ENCODE data around the gene BCL2L14. TPM values are rescaled to one million over a fixed set of nuclear protein-coding genes. Genes with fewer than 3 reads are reported as not detected.
"Not testable (repeated sequence)": the region's sequence is repeated elsewhere in the genome, so short reads cannot be mapped to it uniquely, and the experiment has no call there.

Gene BCL2L14
- total RNA-seq, 1 donor from 2014 or later: 0.64 TPM

DNA sequence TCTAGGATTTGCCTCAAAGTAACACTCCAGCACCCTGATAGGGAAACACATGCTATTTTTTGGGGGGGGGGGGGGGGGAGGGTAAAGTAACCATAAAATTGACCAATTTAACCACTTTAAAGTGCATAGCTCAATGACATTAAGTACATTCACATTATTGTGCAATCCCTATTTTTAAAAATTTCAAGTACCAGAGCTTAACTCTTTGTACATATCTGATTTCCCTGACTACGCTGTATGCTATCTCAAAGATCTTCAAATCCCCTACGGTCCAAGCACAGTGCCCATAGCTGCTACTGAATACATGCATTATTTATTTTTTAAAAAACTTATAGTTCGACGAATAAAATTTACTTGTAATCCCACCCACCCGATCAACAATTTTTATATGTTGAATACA lies 63.0 kb downstream of the BCL2L14 start:
- no peak overlapping the region for H3K27ac Mint-ChIP-seq (ENCODE audit: unreplicated experiment)
- TF ChIP-seq, protein P1, sequence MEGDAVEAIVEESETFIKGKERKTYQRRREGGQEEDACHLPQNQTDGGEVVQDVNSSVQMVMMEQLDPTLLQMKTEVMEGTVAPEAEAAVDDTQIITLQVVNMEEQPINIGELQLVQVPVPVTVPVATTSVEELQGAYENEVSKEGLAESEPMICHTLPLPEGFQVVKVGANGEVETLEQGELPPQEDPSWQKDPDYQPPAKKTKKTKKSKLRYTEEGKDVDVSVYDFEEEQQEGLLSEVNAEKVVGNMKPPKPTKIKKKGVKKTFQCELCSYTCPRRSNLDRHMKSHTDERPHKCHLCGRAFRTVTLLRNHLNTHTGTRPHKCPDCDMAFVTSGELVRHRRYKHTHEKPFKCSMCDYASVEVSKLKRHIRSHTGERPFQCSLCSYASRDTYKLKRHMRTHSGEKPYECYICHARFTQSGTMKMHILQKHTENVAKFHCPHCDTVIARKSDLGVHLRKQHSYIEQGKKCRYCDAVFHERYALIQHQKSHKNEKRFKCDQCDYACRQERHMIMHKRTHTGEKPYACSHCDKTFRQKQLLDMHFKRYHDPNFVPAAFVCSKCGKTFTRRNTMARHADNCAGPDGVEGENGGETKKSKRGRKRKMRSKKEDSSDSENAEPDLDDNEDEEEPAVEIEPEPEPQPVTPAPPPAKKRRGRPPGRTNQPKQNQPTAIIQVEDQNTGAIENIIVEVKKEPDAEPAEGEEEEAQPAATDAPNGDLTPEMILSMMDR (IDR thresholded peaks at IDR 0.05; ENCODE audit: unreplicated experiment): no peak
- peaks cover 20% of the 10 kb centered on the region for H3K4me1 Mint-ChIP-seq (ENCODE audit: unreplicated experiment)
- no peak overlapping the region for H3K4me3 Mint-ChIP-seq (ENCODE audit: unreplicated experiment)
- no peak for DNase-seq (ENCODE audit: low spot score)
- H3K27me3 Mint-ChIP-seq (ENCODE audit: unreplicated experiment): peaks cover 4% of the 10 kb centered on the region
- peaks cover 34% of the 10 kb centered on the region for H3K36me3 Mint-ChIP-seq (ENCODE audit: low read depth, unreplicated experiment)
- H3K9me3 Mint-ChIP-seq (ENCODE audit: unreplicated experiment): no peaks in the 10 kb centered on the region

- peaks cover 27% of the 10 kb centered on the region for H3K36me3 Mint-ChIP-seq (ENCODE audit: low read depth, unreplicated experiment)
- H3K4me1 Mint-ChIP-seq (ENCODE audit: unreplicated experiment): peaks cover 50% of the 10 kb centered on the region
- TF ChIP-seq, protein P1 (IDR thresholded peaks at IDR 0.05; ENCODE audit: unreplicated experiment): no peak
These were observed 67.7 kb downstream of the BCL2L14 start for GRCh38 chr12:12138203-12139154.

DNA sequence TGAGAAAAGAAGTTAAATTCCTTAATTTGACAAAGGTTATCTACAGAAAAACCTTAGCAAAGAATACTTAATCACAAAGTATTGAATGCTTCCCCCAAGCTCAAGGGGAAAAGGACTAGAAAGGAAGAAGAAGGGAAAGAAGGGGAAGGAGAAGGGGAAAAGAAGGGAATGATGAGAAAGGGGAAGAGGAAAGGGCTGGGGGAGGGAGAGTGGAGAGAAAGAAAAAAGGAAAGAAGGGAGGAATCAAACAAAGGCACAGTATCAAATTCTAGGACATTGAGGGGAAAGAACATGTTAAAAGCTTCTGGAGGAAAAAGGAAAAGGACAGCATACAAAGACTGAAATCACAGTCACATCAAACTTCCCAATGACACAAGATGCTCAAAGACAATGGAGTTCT lies 70.3 kb downstream of the BCL2L14 start:
- TF ChIP-seq, protein P1 (IDR thresholded peaks at IDR 0.05; ENCODE audit: unreplicated experiment): no peak
- Mint-ChIP-seq H3K4me3 (ENCODE audit: unreplicated experiment) (no peak overlapping the region), H3K36me3 (ENCODE audit: low read depth, unreplicated experiment) (peaks cover 24% of the 10 kb centered on the region), H3K9me3 (ENCODE audit: unreplicated experiment) (no peaks in the 10 kb centered on the region), H3K4me1 (ENCODE audit: unreplicated experiment) (peaks cover 43% of the 10 kb centered on the region), H3K27me3 (ENCODE audit: unreplicated experiment) (peaks cover 6% of the 10 kb centered on the region), H3K27ac (ENCODE audit: unreplicated experiment) (peak overlapping the region; percentile 83)
- DNase-seq (ENCODE audit: low spot score): no peak

More at GRCh38 chr12:12138203-12139154, 67.7 kb downstream of the BCL2L14 start:
- peaks cover 6% of the 10 kb centered on the region for H3K27me3 Mint-ChIP-seq (ENCODE audit: unreplicated experiment)
- no peak overlapping the region for H3K4me3 Mint-ChIP-seq (ENCODE audit: unreplicated experiment)
- no peak for DNase-seq (ENCODE audit: low spot score)
- no peaks in the 10 kb centered on the region for H3K9me3 Mint-ChIP-seq (ENCODE audit: unreplicated experiment)
- H3K27ac Mint-ChIP-seq (ENCODE audit: unreplicated experiment): no peak overlapping the region

- not testable (repeated sequence) for H3K9me3 Mint-ChIP-seq (ENCODE audit: unreplicated experiment); H3K4me3 Mint-ChIP-seq (ENCODE audit: unreplicated experiment); H3K27ac Mint-ChIP-seq (ENCODE audit: unreplicated experiment); DNase-seq (ENCODE audit: low spot score); H3K27me3 Mint-ChIP-seq (ENCODE audit: unreplicated experiment)
- Mint-ChIP-seq H3K4me1 (ENCODE audit: unreplicated experiment) (peaks cover 33% of the 10 kb centered on the region), H3K36me3 (ENCODE audit: low read depth, unreplicated experiment) (peaks cover 34% of the 10 kb centered on the region)
These were observed 73.8 kb downstream of the BCL2L14 start for GRCh38 chr12:12144531-12144930.

DNA sequence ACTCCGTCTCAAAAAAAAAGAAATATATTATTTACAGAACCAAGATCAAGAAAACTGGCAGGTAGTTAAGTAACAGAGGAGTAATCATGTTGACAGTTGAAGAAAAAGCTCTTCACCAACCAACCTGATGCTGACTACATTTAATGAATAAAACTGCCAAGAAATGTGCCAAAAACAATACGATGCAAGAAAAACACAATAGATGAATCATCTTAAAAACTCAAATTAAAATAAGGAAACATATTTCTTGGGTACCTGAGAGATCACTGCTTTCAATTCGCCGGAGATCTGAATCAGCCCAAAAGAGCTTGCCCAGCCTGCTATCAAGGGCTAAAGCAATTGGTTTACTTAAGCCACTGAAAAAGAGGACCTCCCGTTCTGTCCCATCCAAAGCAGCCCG lies 76.4 kb downstream of the BCL2L14 start:
- DNase-seq (ENCODE audit: low spot score): no peak
- peaks cover 3% of the 10 kb centered on the region for H3K27me3 Mint-ChIP-seq (ENCODE audit: unreplicated experiment)
- H3K4me1 Mint-ChIP-seq (ENCODE audit: unreplicated experiment): peaks cover 11% of the 10 kb centered on the region
- no peak overlapping the region for H3K4me3 Mint-ChIP-seq (ENCODE audit: unreplicated experiment)
- peaks cover 38% of the 10 kb centered on the region for H3K36me3 Mint-ChIP-seq (ENCODE audit: low read depth, unreplicated experiment)
- H3K9me3 Mint-ChIP-seq (ENCODE audit: unreplicated experiment): no peaks in the 10 kb centered on the region
- H3K27ac Mint-ChIP-seq (ENCODE audit: unreplicated experiment): no peak overlapping the region
- TF ChIP-seq, protein P1 (IDR thresholded peaks at IDR 0.05; ENCODE audit: unreplicated experiment): no peak

Small RNA genes within 50 kb of the gene (microRNA-seq; reads per million reads assigned to microRNA genes)
- not detected for gene MIR1244-4 (ENCODE audit: unreplicated experiment)

Other genes starting within 250 kb of the BCL2L14 start
- 82.9 TPM for gene LRP6, start 196.1 kb downstream of the BCL2L14 start, total RNA-seq (ENCODE audit: unreplicated experiment)